GM19240 (cell line): ENCODE measurements around the gene ANKFN1.

ENCODE experiments used
- DNase-seq: peaks from one replicate; pipeline ENCODE4 v3.0.0; 2011; ENCODE audit warnings: low spot score; ENCODE audit not compliant: insufficient read length

ANKFN1 gene

DNA sequence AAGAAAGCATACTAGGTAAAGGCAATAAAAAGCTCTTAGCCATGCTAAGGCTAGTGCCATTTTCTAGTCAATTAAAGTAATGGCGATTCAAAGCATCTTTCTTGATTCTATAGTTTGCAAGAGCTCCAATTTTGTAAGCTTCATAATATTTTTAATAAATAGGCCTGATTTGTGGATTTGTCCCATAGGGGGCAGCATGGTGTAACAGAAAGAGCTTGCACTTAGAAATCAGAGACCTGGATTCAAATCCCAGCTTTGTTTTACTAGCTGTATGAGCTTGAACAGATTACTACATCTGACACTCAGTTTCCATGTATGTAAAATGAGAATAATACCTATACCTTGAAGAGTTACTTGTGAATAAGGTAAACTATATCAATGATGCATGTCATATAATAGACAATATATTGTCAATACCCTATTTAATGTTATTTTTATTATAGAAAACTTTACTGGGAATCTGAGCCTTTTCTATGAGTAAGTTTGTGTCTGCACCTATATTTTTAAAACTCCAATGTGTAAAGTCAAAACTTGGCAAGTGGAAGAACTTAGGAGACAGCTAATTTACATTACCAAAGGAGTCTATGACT, 346.6 kb downstream of the ANKFN1 start:
- no peak for DNase-seq

DNA sequence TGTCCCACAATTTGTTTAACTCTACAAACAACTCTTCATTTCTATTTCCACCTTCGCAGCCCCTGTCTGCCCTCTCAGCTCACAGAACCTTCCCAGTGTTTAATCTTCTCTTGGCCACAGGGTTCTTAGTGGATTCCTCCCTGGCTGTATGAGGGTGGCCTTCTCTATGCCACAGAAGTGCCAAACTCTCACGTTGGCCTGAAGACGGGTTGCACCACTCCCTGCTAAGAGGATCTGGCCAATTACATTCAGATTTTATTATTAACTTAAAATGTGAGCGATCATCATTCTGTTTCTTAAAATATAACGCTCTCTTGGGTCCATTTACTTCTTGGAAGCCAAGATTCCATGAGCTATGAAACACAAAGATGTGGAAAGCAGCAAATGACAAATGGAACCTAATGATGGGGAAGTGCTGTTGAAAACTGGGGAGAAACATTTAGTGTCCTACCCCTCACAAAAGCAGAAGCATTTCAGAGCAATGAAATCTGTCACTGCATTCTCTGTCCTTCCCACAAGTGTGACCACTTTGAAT, 348.9 kb downstream of the ANKFN1 start:
- no peak for DNase-seq

DNA sequence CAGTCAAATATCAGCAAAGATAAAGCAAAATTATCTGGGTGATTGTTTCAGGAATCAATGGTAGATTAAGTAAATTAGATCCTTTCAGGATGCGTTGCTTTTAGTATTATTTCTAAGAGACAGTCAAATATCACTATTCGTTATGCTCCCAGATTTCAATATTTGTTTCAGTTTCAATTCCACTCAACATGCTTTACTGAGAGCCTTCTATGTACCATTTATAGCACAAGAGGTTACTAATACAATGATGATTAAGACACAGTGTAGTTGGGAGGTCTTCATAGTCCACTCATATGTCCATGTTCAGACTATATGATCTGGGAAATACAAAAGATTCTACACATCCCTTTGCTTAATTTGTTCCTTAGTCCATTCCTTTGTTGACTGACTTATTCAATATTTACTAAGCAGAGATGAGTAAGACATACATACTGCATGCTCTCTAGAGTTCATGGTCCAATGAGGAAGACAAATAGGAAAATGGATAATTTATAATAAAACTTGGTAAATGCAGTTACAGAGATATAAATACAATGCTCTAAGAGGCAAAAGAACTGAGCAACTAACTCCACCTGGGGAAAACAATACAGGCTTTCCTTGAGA, 352.0 kb downstream of the ANKFN1 start:
- DNase-seq, result no peak

DNA sequence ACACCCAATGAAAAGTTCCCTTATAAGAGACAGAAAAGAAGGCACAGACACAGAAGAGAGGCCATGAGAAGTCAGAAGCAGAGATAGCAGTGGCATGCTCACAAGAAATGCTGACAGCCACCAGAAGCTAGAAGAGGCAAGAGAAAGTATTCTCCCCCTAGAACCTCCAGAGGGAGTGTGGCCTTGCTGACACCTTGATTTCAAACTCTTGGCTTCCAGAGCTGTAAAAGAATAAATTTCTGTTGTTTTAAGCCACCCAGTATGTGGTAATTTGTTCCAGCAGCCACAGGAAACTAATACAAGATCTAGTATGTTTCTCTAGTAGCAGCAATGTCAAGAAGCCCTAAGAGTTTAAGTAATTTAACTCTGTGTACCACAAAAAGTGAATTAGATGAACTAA, 353.1 kb downstream of the ANKFN1 start:
- no peak for DNase-seq

DNA sequence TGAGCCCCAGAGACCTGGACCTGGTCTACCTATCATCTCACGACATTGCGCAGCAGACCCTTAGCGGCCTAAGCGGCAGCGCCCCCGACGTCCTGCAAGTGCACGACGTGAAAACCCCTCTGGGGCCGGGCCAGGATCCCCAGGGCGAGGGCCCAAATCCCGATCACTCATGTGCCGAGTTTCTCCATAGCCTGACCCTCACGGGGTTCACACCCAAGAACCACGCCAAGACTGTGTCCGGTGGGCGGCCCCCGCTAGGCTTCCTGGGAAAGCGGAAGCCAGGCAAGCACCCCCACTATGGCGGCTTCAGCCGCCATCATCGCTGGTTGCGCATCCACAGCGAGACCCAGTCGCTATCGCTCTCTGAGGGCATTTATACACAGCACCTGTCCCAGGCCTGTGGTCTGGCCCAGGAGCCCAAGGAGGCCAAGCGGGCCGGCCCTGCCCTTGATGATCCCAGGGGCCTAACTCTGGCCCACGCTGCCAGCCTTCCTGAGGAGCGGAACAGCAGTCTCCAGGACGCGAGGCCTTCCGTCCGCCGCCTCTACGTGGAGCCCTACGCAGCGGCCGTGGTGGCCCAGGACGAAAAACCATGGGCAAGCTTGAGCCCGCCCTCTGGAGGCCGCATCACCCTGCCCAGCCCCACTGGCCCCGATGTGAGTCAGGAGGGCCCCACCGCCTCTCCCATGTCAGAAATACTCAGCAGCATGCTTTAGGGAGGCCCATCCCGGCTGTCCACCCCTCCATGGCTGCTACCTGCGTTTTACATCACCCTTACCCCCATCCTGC, 357.5 kb downstream of the ANKFN1 start:
- DNase-seq, result no peak

DNA sequence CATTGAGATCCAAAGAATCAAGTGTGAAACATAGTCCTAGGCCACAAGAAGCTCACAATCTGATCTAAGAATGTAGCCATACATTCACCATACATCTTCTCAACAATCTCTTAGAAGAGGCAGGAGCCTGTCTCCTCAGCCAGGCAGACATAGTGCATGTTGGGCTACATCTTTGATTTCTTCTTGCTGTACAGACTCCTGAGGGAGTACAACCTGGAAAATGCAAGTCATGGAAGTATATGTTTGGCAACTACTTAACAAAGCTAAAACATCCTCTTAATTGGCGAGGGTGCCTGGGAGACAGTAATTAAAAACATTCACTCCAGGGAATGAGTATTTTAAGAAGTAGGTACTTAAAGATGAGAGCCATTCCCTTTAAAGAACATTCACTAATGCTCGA, 361.0 kb downstream of the ANKFN1 start:
- DNase-seq, result no peak

DNA sequence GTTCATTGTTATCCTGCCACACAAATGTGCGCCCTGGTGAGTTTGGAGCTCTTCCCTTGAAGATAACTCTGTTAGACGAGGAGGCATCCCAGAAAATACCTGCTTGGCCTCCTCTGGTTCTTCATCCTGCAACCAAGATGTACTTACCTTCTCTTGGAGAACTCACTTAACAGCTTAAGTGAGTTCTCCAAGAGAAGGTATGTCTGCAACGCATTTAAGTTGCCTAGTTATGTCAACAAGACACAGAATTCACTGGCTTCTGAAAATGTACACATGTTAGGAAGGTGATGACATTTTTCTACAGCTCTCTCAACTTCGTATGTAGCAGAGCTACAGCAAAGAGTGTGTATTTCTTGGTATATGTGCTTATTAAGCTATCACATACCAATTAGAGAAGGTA, 361.6 kb downstream of the ANKFN1 start:
- no peak for DNase-seq

DNA sequence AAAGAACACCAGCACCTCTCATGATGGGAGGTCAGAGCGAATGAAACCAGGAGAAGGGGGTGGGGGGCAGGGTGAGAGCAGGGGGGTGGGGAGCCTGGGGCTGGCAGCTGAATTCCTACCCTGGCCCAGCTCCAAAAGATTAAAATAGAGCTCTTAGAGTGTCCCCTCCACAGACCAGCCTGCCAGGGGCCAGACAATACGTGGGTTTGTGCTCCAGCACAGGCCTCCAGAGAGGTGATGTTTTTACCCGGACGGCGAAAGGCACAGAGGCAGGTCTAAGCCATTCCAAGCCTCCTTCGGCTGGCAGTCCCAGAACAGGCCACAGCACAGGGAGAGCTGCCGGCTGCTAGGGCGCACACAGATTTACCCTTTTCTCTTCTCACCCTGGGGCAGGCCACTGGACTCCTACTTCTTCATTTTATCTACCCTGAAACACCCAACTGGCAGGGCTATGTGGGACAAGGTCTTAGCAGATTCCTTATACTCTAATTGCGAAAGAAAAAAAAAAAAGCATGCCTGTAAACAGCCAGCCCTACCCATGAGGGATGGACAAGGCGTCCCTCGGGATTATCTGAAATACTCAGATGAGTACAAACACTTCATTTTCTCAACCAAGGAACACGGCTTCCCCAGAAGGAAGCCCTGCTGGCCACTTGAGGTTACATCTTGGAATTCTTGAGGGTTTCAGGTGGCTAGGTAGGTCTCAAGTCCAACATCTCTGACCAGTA, 368.3 kb downstream of the ANKFN1 start:
- DNase-seq, result no peak

DNA sequence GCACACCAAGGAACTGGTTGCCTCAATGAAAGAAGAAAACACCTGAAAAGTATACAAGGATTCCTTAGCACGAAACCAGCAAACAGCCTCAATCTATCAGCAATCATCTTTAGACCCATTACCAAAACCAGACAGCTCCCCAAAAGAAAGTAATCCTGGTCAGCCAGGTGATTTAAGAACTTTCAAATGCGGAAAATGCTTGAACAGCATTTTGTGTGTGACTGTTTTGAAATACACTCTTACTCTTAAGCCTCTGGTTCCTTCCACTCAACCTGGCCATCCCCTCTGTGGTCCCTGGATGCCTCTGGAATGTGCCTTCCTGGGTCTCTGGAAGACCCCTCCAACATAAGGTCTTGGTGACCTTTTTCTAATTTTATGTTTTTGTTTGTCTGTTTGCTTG, 369.8 kb downstream of the ANKFN1 start:
- DNase-seq, result no peak

DNA sequence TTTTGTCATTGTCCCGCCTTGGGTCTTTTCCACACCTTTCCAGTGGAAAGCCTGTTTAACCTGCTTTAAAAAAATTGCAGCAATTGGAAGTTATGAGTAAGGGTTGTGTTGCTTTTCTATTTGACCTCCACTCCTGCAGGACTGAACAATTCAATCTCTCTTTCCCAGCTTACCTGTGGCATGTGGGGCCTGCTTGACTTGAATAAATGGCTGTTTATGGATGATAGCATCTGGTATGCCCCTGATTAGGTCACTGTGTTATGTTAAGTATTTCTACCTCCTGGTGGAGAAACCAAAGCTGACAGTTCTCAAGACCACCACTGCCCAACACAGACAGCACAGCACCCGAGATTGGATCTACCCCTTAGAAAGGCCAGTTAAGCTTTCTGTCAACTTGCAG, 375.4 kb downstream of the ANKFN1 start:
- DNase-seq, result no peak

DNA sequence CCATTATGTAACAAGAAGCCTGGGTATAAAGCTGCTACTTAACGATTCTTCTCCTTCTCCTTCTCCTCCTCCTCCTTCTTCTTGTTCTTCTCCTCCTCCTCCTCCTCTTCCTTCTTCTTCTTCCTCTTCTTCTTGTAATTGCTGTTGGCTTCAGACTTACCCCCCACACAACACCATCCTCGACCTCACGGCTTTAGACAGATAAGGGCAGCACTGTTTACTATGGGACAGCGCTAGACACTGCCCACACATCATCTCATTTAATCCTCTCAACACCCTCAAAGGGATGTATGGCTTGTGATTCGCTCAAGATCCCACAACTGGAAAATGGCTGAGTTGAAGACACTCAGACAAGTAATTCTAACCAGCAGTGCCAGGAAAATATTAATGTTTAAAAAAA, 379.7 kb downstream of the ANKFN1 start:
- DNase-seq, result no peak

DNA sequence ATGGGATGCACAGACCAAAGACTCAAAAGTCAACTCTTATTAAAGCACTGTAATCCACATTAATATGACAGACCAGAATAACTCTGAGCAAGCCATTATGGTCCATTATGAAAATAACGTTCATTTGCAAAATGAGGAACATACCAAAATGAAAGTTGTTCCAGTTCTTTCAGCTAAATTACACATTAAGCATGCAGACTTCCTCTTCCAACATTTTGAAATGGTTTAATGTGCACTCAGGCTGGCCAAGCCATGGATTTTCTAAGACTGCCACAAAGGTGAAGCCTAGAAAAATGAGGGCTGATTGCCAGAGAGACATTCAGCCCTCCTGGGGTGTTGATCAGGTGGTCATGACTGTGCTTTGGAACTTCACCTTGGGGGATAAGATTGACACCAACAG, 383.5 kb downstream of the ANKFN1 start:
- DNase-seq, result no peak

DNA sequence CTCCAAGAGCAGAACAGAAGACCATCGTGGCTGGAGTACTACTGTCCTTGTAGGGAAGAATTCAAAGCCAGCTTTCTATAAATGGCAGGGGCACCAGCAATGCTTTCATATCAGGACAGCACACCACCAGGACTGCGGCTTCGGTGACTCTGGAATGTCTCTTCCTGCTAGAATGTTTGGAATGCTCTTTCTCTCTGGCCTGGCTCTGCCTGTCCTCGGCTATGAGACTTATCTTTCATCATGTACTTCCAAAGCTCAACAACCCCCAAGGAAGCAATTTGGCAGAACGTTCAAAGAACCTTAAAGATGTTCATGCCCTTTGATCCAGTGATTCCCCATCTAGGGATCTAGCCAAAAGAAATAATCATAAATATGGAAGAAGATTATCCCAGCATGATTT, 387.6 kb downstream of the ANKFN1 start:
- DNase-seq, result no peak

DNA sequence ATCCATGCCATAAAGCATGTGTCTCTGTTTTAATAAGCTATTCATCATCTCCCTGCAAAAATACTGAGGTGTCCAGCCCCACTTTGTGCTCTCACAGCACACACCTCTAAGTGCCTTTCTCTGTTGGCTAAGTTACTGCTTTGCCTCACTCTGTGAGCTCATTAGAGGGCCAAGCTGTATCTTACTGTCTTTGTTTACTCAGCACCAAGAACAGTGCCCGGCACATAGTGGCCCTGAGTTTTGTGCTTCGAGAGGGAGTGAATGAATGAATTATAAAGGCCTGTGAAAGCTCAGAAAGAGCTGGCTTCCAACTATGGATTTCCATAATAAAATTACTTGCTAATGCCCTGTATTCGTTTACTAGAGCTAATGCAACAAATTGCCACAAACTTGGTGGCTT, 390.0 kb downstream of the ANKFN1 start:
- DNase-seq, result no peak

DNA sequence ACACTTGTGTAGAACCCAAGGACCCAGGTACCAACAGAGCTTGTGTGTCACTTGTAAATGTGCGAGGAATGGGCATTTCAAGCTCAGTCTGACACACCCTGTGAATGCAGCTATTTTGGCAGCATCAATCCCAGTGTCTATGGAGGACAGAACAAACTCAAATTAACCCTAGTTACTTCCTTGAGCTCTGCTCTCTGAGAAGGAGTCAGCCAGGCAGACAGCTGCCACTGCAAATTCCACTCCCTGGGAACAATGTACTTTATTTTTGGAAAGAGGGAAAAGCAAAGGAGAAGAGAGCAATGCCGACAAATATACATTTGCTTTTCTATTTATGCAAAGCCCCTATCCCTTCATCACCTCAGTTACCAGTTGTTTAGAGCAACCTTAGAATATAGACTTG, 391.8 kb downstream of the ANKFN1 start:
- no peak for DNase-seq

DNA sequence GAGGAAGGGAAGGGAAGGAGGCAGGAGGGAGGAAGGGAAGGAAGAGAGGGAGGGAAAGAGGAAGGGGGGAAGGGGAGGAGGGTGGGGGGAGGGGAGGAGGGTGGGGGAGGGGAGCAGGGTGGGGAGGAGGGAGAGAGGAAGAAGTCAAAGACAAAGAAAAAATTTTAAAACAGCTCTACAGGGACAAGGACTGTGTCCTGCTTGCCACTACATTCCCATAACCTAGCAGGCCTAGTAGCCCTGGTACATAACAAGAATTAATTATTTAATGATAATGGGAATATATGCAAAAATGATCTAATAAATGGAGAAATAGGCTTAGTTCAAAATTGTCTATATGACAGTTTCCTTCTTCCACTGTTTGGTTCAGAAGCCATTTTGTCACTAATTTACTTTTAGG, 392.7 kb downstream of the ANKFN1 start:
- no peak for DNase-seq

DNA sequence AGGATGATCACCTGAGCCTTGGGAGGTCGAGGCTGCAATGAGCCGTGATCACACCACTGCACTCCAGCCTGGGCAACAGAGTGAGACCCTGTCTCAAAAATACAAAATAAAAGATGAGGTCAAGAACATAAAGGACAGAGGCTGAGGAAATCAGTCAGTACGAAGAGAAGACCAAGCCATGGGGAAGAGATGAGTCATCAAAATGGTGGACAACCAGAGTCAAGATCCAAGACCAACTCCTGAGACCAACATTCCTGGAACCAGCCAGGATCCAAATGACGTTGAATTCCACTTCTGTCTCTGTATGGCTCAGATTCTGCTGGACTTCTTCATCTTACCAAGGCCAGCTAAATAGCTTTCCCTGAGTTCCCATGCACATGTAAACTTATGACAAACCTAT, 395.4 kb downstream of the ANKFN1 start:
- no peak for DNase-seq

DNA sequence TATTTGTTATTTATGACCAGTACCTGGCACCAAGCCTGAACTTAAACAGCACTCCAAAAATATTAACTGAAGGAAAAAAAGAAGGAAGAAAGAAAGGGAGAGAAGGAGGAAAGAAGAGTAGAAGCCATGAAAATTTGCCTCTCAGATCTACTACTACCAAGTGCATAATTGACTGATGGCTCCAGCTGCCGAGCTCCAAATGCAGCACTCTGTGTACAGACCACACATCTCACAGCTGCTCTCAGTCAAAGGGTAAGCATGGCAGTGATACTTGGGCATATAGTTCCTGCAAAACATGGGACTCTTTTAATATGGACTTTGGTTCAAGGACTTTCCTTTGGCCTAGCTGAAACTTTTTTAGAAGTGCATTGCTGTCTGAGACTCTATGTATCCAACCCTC, 396.2 kb downstream of the ANKFN1 start:
- DNase-seq, result no peak

DNA sequence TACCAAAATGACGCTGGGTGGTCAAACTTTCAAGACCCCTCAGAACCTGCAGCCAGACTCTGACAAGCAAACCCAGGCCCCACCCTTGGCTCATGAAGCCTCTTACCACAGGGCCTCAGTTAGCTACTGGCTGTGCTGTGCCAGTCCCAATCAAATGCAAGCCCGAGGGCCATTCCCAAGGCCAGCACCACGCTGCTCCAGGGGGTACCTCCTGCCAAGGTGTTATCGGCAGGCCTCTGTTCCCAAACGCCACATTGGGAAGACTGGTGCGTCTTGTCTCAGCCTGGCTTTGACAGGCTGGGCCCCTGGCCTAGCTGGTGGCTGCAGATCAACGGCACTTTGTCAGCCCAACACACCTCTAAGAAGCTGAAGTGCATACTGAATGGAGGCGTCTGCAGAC, 404.4 kb downstream of the ANKFN1 start:
- no peak for DNase-seq

DNA sequence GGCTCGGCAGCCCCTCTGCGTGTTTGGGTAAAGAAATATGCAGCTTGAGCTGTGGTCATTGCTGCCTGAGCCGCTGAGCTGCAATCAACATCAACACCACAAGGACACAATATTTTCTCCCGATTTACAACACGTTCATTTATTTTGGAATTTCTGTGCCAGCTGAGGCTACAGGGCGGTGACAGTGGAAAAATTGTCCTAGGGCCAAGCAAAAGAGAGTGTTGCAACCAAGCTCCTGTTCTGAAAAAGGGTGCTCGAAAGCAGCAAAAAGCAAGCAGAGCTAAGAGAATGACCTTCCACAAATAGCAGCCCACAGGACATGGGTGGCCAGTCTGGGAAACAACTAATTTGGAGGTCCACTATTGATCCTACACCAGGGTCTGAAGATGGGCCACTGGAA, 404.8 kb downstream of the ANKFN1 start:
- DNase-seq, result no peak
